ENCODE data around the gene EPB41L2.

- TF ChIP-seq EZH2 (IDR thresholded peaks at IDR 0.05; ENCODE audit: insufficient read depth, poor library complexity, severe bottlenecking) (no peak), EZH2phosphoT487 (IDR thresholded peaks at IDR 0.05; ENCODE audit: insufficient read depth, low read depth) (no peak)
These were observed 66.4 kb downstream of the EPB41L2 start for GRCh38 chr6:130996635-130997034.
